VCaP (cell line): ENCODE data around the gene CDK1.

Source experiments
- H3K27ac ChIP-seq: fragments of 450-650 bp; 2 replicates; pipeline ENCODE4 v1.5.1; 2017
- TF ChIP-seq, protein P1 (sequence below): fragments of 450-650 bp; conservative IDR thresholded peaks from 2 replicates; pipeline ENCODE4 v1.5.1; 2017; ENCODE audit warnings: mild to moderate bottlenecking, moderate library complexity

The CDK1 gene

DNA sequence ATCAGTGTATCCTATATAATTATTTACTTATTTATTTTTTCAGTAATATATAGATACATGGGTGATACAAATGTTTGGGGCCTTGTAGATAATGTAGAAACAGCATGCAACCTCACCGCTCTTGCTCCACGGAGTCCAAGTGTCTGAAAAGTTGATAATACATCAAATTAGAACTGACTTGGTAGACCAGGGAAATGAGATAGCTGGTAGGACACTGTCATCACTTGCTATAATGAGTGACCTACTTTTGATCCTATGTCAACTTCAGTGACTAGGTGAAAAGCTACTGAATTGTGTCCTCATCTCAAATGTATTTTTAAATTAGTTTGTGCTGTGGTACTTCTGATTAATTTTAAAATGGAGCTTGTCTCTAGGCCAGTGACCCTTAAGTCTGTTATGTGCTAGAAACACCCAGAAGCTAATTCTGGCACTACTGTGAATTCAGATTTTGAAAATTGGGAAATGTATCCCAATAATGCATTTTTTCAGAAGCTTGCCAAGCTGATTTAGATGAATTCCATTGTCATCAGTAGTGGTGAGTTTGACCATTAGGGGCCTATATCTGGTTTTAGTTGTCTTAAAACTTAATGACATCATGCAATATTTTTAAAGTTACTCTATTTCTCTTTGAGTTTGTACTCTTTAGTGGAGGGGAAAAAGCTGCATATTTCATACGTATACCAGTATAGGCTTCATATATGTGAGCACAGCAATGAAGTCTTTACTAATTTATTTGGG lies 17.4 kb downstream of the CDK1 start:
- TF ChIP-seq, protein P1, sequence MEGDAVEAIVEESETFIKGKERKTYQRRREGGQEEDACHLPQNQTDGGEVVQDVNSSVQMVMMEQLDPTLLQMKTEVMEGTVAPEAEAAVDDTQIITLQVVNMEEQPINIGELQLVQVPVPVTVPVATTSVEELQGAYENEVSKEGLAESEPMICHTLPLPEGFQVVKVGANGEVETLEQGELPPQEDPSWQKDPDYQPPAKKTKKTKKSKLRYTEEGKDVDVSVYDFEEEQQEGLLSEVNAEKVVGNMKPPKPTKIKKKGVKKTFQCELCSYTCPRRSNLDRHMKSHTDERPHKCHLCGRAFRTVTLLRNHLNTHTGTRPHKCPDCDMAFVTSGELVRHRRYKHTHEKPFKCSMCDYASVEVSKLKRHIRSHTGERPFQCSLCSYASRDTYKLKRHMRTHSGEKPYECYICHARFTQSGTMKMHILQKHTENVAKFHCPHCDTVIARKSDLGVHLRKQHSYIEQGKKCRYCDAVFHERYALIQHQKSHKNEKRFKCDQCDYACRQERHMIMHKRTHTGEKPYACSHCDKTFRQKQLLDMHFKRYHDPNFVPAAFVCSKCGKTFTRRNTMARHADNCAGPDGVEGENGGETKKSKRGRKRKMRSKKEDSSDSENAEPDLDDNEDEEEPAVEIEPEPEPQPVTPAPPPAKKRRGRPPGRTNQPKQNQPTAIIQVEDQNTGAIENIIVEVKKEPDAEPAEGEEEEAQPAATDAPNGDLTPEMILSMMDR: no peak
- no peak overlapping the region for H3K27ac ChIP-seq

DNA sequence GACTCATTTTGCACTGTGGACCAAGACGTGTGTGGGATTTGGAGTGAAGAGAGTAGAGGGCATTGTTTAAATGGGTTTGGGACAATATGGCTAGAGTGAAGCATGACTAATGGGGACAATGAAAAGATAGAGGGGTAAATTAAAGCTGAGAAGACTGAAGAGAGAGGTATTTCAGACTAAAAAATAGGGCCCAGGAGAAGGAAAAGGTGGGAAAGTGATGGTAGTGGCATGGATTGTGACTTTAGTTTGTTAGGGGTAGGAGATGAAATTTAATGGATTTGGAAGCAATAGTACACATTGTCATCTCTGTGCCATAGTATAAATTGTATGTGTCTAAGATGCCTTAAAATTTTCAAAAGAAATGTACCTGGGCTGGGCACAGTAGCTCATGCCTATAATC lies 18.2 kb downstream of the CDK1 start:
- no peak overlapping the region for H3K27ac ChIP-seq
- TF ChIP-seq, protein P1: no peak

DNA sequence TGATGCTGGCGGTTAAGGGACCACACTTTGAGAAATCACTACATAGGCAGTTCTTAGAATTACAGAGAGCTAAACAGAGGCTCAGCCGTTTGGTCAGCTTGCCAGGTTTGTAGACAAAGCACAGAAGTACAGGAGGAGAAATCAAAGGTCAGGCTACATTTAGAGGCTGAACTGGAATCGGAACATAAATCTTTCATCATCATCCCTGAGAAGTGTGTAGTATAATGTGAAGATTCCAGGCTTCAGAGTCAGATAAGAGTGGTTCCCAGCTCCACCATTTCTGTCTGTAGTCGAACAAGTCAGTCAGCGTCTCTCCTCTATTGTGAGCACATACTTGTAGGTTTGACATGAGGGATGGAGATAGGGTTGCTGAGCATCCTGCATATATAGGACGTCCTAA lies 18.9 kb downstream of the CDK1 start:
- no peak overlapping the region for H3K27ac ChIP-seq
- TF ChIP-seq, protein P1: no peak

DNA sequence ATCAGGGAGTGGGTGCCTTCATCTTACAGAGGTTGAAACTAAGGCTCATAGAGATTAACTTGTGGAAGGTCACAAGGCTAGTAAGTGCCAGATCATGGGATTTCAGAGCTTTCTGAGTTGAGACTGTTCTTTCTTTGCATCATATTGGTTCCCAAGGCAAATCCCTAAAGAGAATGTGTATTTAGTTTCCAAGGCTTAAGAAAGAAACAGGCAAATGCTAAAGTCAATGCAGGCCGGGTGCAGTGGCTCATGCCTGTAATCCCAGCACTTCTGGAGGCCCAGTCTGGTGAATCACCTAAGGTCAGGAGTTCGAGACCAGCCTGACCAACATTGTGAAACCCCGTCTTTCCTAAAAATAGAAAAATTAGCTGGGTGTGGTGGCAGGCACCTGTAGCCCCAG lies 19.8 kb downstream of the CDK1 start:
- H3K27ac ChIP-seq: no peak overlapping the region
- TF ChIP-seq, protein P1: no peak

DNA sequence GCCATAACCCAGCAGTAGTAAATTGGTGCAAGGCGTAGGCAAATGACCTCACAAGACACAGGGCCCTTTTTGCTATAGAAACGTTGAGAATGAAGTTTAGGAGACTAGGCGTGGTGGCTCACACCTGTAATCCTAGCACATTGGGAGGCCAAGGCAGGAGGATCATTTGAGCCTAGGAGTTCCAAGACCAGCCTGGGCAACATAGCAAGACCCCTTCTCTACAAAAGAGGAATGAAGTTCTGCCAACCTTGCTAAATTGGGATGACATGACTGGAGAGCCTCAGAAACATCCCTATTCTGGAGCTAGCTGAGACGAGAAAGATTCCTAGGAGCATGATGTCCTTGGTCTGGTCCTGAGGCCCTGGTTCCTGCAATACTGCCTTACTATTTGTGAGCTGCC lies 20.6 kb downstream of the CDK1 start:
- TF ChIP-seq, protein P1: no peak
- no peak overlapping the region for H3K27ac ChIP-seq

DNA sequence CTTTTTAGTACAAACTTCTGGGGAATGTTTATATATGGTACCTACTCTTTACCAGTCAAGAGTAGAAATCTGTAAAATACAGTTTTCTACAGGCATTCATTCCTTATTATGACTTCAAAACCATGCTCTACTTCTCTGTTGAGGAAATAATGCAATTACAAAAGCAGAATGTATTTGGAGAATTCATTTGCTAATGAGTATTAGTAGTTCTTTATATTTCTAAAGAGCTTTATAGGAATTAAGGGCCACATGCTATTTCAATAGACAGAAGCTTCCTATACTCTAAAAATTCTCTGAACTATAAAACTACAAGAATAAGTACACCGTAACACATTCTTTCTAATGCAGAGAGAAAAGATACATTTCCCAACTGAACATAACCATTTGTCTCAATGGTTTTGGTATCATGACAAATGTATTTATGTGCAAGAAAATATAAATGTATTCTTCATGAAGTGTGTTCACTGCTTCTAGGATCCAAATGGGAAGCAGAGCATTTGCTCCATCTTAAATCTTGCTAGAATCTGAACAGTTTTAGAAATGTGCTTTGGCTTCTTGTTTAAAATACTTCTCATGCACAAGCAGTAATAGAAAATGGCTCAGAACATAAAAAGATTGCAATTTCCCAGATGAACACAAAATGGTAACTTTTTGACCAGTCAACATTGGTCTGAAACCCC lies 21.8 kb downstream of the CDK1 start:
- H3K27ac ChIP-seq: no peak overlapping the region; the same call in 1 of the 2 replicates
- TF ChIP-seq, protein P1: no peak

DNA sequence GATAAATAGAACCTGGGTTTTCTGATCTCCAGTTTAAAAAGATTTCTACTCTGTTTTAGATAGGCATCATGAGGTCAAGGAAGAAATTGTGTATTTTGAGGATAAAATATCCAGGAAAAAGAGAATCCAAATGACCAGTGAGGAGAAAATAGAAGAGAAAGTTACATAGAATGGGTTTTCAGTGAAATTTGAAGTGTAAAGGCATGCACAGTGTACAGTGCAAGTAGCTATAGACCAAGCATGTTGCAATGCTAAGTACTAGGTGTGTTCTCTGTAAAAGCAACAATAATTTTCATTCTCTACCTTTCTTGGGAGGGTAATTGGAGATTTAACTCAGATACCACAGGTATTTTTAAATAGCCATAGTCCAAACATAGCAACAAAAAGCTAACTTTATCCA lies 22.6 kb downstream of the CDK1 start:
- H3K27ac ChIP-seq: peak overlapping the region; percentile 55
- TF ChIP-seq, protein P1: no peak
